DND-41 (cell line): ENCODE measurements around the gene FGR.

Source experiments
- ATAC-seq: fragments of 200-7000 bp; cut with Tn5 transposase; 3 replicates; pipeline ENCODE4 v1.9.1; 2021; ENCODE audit warnings: low read depth; ENCODE audit not compliant: insufficient read depth
- DNase-seq: peaks from one replicate; pipeline ENCODE4 v3.0.0-alpha.2; 2020
- H2AFZ ChIP-seq: 2 replicates; pipeline ENCODE4 v1.6.0; 2012; ENCODE audit warnings: low read depth, low read length
- H3K27ac ChIP-seq: 2 replicates; pipeline ENCODE4 v1.5.1; 2012; ENCODE audit warnings: low read length, inconsistent platforms
- H3K27me3 ChIP-seq: fragments of 200-600 bp; sonication (generic); 2 replicates; pipeline ENCODE4 v1.6.0; 2012; ENCODE audit warnings: low read length, mild to moderate bottlenecking, inconsistent platforms; ENCODE audit not compliant: insufficient read depth, poor library complexity
- H3K36me3 ChIP-seq: 2 replicates; pipeline ENCODE4 v1.5.1; 2012; ENCODE audit warnings: low read length, inconsistent platforms; ENCODE audit not compliant: insufficient read depth
- H3K4me1 ChIP-seq: 2 replicates; pipeline ENCODE4 v1.5.1; 2012; ENCODE audit warnings: mild to moderate bottlenecking, low read length; ENCODE audit not compliant: insufficient read depth
- H3K4me2 ChIP-seq: 2 replicates; pipeline ENCODE4 v1.6.0; 2012; ENCODE audit warnings: mild to moderate bottlenecking, moderate library complexity, low read length, inconsistent platforms; ENCODE audit not compliant: insufficient read depth
- H3K4me3 ChIP-seq, 2 experiments: fragments of 200-600 bp in 1 of 2; shearing (Covaris generic) in 1 of 2; 2 replicates each; pipeline ENCODE4 v1.5.1; 2012 to 2016; ENCODE audit warnings: inconsistent platforms in 2 of 2, low read length in 2 of 2, mild to moderate bottlenecking in 2 of 2, low read depth in 1 of 2, moderate library complexity in 1 of 2
- H3K79me2 ChIP-seq: 2 replicates; pipeline ENCODE4 v1.6.0; 2012; ENCODE audit warnings: low read length, inconsistent platforms; ENCODE audit not compliant: insufficient read depth
- H3K9ac ChIP-seq: 2 replicates; pipeline ENCODE4 v1.6.0; 2012; ENCODE audit warnings: low read depth, mild to moderate bottlenecking, inconsistent platforms, low read length, moderate library complexity
- H3K9me3 ChIP-seq: 2 replicates; pipeline ENCODE4 v1.5.1; 2012; ENCODE audit warnings: low read length, moderate library complexity, mild to moderate bottlenecking, inconsistent platforms; ENCODE audit not compliant: insufficient read depth, severe bottlenecking
- H4K20me1 ChIP-seq: 2 replicates; pipeline ENCODE4 v1.6.0; 2012; ENCODE audit warnings: low read length; ENCODE audit not compliant: insufficient read depth
- EZH2 ChIP-seq: IDR thresholded peaks from 3 replicates; pipeline ENCODE4 v1.6.1; 2012; ENCODE audit warnings: borderline replicate concordance, low read depth, mild to moderate bottlenecking, moderate library complexity, low read length, inconsistent platforms; ENCODE audit not compliant: severe bottlenecking
- TF ChIP-seq, protein P1 (sequence below): IDR thresholded peaks from 2 replicates; pipeline ENCODE4 v1.5.1; 2012; ENCODE audit warnings: borderline replicate concordance, low read length, moderate library complexity, mild to moderate bottlenecking; ENCODE audit not compliant: poor library complexity, severe bottlenecking; ENCODE audit errors: extremely low read depth

The FGR gene

DNA sequence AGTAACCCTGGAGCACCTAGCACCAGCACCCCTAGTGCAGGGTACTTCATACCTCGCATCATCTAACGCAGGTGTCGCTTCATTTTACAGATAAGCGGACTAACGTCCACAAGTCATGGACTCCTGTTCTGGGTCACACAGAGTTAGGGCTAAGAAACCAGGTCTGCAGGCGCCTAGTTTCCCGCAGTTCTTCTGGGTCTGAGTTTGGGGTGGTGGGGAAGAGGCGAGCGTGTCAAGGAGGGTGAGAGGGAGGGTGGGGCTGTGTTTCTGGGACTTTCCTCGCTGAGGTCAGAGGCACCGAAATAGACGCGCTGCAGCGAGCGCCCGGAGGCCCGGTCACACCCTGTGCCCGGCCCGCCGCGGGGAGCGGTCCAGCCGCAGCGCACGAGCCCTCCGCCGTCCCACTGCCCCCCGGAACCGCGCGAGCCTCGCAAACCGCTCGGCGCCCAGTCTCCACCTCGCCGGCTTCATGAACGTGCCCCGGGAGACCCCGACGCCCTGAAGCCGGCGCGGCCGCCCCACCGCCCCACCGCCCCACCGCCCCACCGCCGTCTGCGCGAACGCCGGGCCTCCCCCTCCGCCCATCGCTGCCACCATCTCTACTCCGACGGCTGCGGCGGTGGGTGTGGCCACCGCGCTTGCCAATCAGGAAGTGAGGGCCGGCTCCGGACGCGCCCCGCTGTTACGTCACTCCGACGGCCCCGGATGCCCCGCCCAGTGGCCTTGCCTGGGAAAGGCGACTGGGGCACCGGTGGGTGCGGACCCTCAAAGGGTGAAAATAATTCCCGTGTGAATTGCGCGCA, 24.7 kb upstream of the FGR start:
- Histone ChIP-seq H3K27ac (peak overlapping the region; percentile 99), H3K36me3 (no peaks in the 10 kb centered on the region), H3K79me2 (peaks cover 3% of the 10 kb centered on the region; the same call in 1 of the 2 replicates), H3K4me3 (peak overlapping the region; percentile 18 to 60; a peak in 3 of 4 replicates), H3K9ac (peak overlapping the region; percentile 84), H3K27me3 (no peaks in the 10 kb centered on the region), H4K20me1 (no peaks in the 10 kb centered on the region), H2AFZ (peak overlapping the region; percentile 55), H3K9me3 (no peaks in the 10 kb centered on the region), H3K4me1 (peaks cover 70% of the 10 kb centered on the region), H3K4me2 (peak overlapping the region; percentile 86)
- DNase-seq (peak; percentile 91), ATAC-seq (peak; percentile 48)
- TF ChIP-seq, protein P1, sequence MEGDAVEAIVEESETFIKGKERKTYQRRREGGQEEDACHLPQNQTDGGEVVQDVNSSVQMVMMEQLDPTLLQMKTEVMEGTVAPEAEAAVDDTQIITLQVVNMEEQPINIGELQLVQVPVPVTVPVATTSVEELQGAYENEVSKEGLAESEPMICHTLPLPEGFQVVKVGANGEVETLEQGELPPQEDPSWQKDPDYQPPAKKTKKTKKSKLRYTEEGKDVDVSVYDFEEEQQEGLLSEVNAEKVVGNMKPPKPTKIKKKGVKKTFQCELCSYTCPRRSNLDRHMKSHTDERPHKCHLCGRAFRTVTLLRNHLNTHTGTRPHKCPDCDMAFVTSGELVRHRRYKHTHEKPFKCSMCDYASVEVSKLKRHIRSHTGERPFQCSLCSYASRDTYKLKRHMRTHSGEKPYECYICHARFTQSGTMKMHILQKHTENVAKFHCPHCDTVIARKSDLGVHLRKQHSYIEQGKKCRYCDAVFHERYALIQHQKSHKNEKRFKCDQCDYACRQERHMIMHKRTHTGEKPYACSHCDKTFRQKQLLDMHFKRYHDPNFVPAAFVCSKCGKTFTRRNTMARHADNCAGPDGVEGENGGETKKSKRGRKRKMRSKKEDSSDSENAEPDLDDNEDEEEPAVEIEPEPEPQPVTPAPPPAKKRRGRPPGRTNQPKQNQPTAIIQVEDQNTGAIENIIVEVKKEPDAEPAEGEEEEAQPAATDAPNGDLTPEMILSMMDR: no peak
- no peak for TF ChIP-seq EZH2

GRCh38 chr1:27658951-27659496, 24.0 kb upstream of the FGR start:
- Histone ChIP-seq H3K79me2 (peaks cover 3% of the 10 kb centered on the region; the same call in 1 of the 2 replicates), H3K36me3 (no peaks in the 10 kb centered on the region), H3K27ac (peak overlapping the region; percentile 96), H3K4me1 (peaks cover 66% of the 10 kb centered on the region), H3K4me3 (peak overlapping the region in 1 of 2 experiments; percentile 60; a peak in 3 of 4 replicates), H3K4me2 (peak overlapping the region; percentile 86), H3K9ac (peak overlapping the region; percentile 84), H2AFZ (peak overlapping the region; percentile 55), H3K27me3 (no peaks in the 10 kb centered on the region), H4K20me1 (no peaks in the 10 kb centered on the region), H3K9me3 (no peaks in the 10 kb centered on the region)
- ATAC-seq: peak; percentile 23
- TF ChIP-seq EZH2: no peak
- TF ChIP-seq, protein P1: no peak
- DNase-seq: peak; percentile 80

- Histone ChIP-seq H3K27ac (peak overlapping the region; percentile 4; the same call in 1 of the 2 replicates), H3K9ac (no peak overlapping the region), H3K36me3 (no peaks in the 10 kb centered on the region), H3K4me2 (no peak overlapping the region), H4K20me1 (no peaks in the 10 kb centered on the region), H2AFZ (no peak overlapping the region), H3K4me3 (no peak overlapping the region), H3K27me3 (no peaks in the 10 kb centered on the region), H3K4me1 (peaks cover 39% of the 10 kb centered on the region), H3K79me2 (no peaks in the 10 kb centered on the region), H3K9me3 (no peaks in the 10 kb centered on the region)
- TF ChIP-seq, protein P1: peak; percentile 18
- no peak for TF ChIP-seq EZH2
- no peak for DNase-seq
- no peak for ATAC-seq
These were observed 21.3 kb upstream of the FGR start for GRCh38 chr1:27656157-27656893.
